ENCODE measurements around the gene DTX3L.

The DTX3L gene

DNA sequence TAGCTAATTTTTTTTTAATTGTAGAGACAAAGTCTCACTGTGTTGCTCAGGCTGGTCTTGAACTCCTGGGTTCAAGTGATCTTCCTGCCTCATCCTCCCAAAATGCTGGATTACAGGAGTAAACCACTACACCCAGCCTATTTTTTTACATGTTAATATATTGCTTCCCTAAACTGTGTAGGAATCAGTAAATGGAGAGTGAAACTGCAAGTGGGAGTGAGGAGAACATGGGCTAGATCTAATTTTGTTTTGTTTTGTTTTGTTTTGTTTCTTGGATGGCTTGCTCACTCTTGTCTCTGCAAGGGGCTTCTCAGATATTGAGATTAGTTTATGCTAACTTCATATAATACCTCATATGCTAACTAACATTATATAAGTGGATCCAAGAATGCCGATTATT lies 44.8 kb downstream of the DTX3L start:
- no peak for DNase-seq

- peak; percentile 14 to 62 for DNase-seq
Observed at GRCh38 chr3:122609798-122610559, 45.8 kb downstream of the DTX3L start.

DNA sequence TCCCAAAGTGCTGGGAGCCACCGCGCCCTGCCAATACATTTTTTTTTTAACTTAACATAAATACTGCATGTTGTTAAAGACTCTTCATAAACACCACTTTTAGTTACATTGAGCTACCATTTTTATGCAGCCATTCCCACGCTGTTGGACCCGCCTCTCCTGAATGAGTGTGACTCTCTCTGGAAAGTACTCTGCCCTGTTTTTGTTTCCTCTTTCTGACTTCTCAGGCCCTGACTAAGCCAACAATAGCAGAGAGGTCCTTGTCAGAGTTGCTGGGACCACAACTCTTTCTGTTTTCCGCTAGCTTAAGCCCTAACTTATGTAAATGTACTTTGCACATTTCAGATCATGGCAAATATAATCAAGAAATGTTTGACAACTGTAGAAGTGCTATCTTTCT lies 48.6 kb downstream of the DTX3L start:
- peak in 1 of 2 donors; percentile 10 for DNase-seq

DNA sequence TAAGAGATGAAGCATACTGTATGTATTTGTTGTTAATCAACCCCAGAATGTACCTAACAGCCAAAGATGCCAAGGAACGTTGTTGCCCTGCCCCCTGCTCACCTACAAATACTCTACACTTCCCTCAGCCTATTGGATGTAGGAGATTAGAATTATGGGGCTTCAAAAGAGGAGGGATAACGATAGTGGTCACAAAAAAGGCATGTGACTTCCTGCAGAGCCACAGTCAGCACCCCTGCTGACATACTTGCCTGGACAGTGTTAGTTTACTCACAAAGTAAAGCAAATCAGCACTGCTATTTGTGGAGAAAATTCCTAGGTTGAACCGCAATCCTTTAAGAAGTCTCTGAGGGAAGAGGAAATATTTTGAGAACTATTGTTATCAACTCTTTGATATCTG lies 51.2 kb downstream of the DTX3L start:
- no peak for DNase-seq

DNA sequence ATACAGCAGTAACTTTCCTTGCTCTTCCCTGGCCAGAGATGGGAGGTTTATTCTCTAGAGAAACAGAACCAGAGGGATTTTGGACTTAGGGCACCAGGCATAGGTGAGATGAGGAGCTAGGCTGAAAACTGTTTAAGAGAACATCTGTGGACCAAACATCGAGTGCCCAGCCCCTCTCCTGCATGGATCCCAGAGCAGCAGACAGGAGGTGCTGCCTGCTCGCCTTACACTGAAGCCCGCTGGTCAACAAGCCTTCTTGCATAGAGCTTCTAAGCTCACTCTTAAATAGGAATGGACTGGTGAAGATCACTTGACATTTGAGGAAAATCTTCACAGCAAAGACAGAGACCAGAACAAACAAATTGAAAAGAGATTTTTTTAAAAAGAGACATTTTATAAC lies 54.5 kb downstream of the DTX3L start:
- no peak for DNase-seq

DNA sequence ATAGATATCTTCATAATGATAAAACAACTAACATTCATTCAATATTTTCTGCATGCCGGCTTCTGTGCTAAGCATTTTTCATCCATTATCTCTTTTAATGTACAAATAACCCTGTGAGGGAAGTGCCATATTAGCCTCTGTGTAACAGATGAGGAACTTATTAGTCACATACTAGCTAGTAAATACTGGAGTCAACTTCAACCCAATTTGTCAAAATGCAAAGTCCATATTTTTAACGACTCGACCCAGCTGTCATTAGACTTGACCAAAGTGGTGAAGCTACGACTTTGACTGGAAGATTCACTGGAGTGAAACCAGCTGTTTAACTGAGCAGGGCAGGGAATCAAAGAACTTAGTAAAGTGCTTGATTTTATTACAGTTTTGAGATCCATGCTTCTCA lies 54.9 kb downstream of the DTX3L start:
- peak; percentile 17 to 22 for DNase-seq

- DNase-seq = no peak
Observed at GRCh38 chr3:122620399-122620798, 56.3 kb downstream of the DTX3L start.

GRCh38 chr3:122621112-122621511 lies 57.0 kb downstream of the DTX3L start:
- no peak for DNase-seq

- no peak for DNase-seq
Observed at GRCh38 chr3:122623031-122623829, 59.1 kb downstream of the DTX3L start.

All from inflammatory macrophage (primary cell).